ENCODE data around the gene ATR.

DNA sequence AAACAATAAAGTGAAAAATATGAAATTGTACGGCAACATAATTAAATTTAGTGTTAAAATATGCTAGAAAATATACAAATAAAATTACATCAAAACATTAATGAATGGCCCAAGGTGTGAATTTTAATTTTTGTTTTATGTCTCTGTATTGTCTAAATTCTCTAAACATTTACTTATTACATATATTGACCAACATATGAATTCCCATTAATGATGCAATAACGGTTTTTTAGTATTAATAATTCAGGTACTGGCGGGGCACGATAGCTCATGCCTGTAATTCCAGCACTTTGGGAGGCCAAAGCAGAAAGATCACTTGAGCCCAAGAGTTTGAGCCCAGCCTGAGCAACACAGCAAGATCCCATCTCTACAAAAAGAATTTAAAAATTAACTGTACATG, 110.1 kb downstream of the ATR start:
- TF ChIP-seq, protein P1, sequence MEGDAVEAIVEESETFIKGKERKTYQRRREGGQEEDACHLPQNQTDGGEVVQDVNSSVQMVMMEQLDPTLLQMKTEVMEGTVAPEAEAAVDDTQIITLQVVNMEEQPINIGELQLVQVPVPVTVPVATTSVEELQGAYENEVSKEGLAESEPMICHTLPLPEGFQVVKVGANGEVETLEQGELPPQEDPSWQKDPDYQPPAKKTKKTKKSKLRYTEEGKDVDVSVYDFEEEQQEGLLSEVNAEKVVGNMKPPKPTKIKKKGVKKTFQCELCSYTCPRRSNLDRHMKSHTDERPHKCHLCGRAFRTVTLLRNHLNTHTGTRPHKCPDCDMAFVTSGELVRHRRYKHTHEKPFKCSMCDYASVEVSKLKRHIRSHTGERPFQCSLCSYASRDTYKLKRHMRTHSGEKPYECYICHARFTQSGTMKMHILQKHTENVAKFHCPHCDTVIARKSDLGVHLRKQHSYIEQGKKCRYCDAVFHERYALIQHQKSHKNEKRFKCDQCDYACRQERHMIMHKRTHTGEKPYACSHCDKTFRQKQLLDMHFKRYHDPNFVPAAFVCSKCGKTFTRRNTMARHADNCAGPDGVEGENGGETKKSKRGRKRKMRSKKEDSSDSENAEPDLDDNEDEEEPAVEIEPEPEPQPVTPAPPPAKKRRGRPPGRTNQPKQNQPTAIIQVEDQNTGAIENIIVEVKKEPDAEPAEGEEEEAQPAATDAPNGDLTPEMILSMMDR (IDR thresholded peaks at IDR 0.05), result no peak
- TF ChIP-seq POLR2A (IDR thresholded peaks at IDR 0.05; ENCODE audit: low read depth), result no peak

Measured in esophagus muscularis mucosa (tissue), 3 donors.